Progenitor cell of endocrine pancreas (in vitro differentiated cells): ENCODE results near the gene PIP5K1C. TPM values are rescaled to one million over a fixed set of nuclear protein-coding genes. Genes with fewer than 3 reads are reported as not detected.
A peak's percentile ranks its signal among the peaks of the same experiment; 100 is the strongest.

Experiments
- DNase-seq: peaks from one replicate; pipeline ENCODE4 v3.0.0; 2021; ENCODE audit warnings: low spot score; ENCODE audit not compliant: unreplicated experiment
- H3K27ac Mint-ChIP-seq: 2 replicates; pipeline ENCODE4 v1.8.0; 2021; ENCODE audit warnings: mild to moderate bottlenecking, moderate library complexity, mixed read lengths
- H3K27me3 Mint-ChIP-seq: 2 replicates; pipeline ENCODE4 v1.8.0; 2021; ENCODE audit warnings: mixed read lengths
- H3K36me3 Mint-ChIP-seq: 2 replicates; pipeline ENCODE4 v1.8.0; 2022; ENCODE audit warnings: mixed read lengths; ENCODE audit not compliant: insufficient read depth
- H3K4me1 Mint-ChIP-seq: 2 replicates; pipeline ENCODE4 v1.8.0; 2021; ENCODE audit warnings: low read depth, mixed read lengths
- H3K4me3 Mint-ChIP-seq: 2 replicates; pipeline ENCODE4 v1.8.0; 2021; ENCODE audit warnings: low read depth, mild to moderate bottlenecking, moderate library complexity, mixed read lengths
- H3K9me3 Mint-ChIP-seq: 2 replicates; pipeline ENCODE4 v1.8.0; 2021; ENCODE audit warnings: low read depth, mixed read lengths
- CTCF ChIP-seq: fragments of 200-600 bp; sonication (generic); IDR thresholded peaks from one replicate; pipeline ENCODE4 v1.5.0; 2021; ENCODE audit warnings: antibody characterized with exemption, mild to moderate bottlenecking; ENCODE audit not compliant: unreplicated experiment
- total RNA-seq: library from RNA; stranded (reverse); gene quantifications from 2 replicates; pipeline ENCODE4 v1.2.1, GENCODE V29; 2021

Gene PIP5K1C
- total RNA-seq, 1 donor from 2014 or later: 51.7 TPM

GRCh38 chr19:3708207-3708931, 8.1 kb upstream of the PIP5K1C start, which contains the start of gene TJP3:
TJP3 (plus strand) TSS chr19:3708384; CDS start chr19:3728433, 20,049 bp downstream.
- peak within 1 kb of the TSS; percentile 53 for H3K4me3 Mint-ChIP-seq
- no peak for DNase-seq
- peak within 1 kb of the TSS; percentile 6 for H3K27ac Mint-ChIP-seq
- TF ChIP-seq CTCF: no peak
- H3K9me3 Mint-ChIP-seq: no peaks in the 10 kb centered on the region
- no peaks in the 10 kb centered on the region for H3K27me3 Mint-ChIP-seq
- H3K36me3 Mint-ChIP-seq: no peaks in the 10 kb centered on the region
- peaks cover 12% of the 10 kb centered on the region for H3K4me1 Mint-ChIP-seq

GRCh38 chr19:3707868-3708206, 7.6 kb upstream of the PIP5K1C start:
- no peaks in the 10 kb centered on the region for H3K9me3 Mint-ChIP-seq
- DNase-seq: no peak

GRCh38 chr19:3701200-3701599, 932 bp upstream of the PIP5K1C start:
- peak overlapping the region; percentile 56 for H3K4me3 Mint-ChIP-seq
- H3K27ac Mint-ChIP-seq: no peak overlapping the region
- peaks cover 11% of the 10 kb centered on the region for H3K4me1 Mint-ChIP-seq
- H3K36me3 Mint-ChIP-seq: no peaks in the 10 kb centered on the region
- TF ChIP-seq CTCF: no peak
- no peak for DNase-seq
- H3K27me3 Mint-ChIP-seq: no peaks in the 10 kb centered on the region
- no peaks in the 10 kb centered on the region for H3K9me3 Mint-ChIP-seq

More at GRCh38 chr19:3707868-3708206, 7.6 kb upstream of the PIP5K1C start:
- peaks cover 8% of the 10 kb centered on the region for H3K4me1 Mint-ChIP-seq
- no peaks in the 10 kb centered on the region for H3K36me3 Mint-ChIP-seq
- H3K27me3 Mint-ChIP-seq: no peaks in the 10 kb centered on the region
- H3K27ac Mint-ChIP-seq: no peak overlapping the region
- no peak for TF ChIP-seq CTCF
- H3K4me3 Mint-ChIP-seq: no peak overlapping the region

GRCh38 chr19:3699741-3700241, 477 bp downstream of the PIP5K1C start:
- Mint-ChIP-seq H3K27ac (peak overlapping the region; percentile 52), H3K36me3 (no peaks in the 10 kb centered on the region), H3K9me3 (no peaks in the 10 kb centered on the region), H3K4me3 (peak overlapping the region; percentile 83), H3K27me3 (no peaks in the 10 kb centered on the region), H3K4me1 (peaks cover 11% of the 10 kb centered on the region)
- TF ChIP-seq CTCF: no peak
- no peak for DNase-seq

- Mint-ChIP-seq H3K4me1 (peaks cover 11% of the 10 kb centered on the region), H3K27ac (peak overlapping the region; percentile 52), H3K27me3 (no peaks in the 10 kb centered on the region), H3K9me3 (no peaks in the 10 kb centered on the region), H3K36me3 (no peaks in the 10 kb centered on the region), H3K4me3 (peak overlapping the region; percentile 83)
- DNase-seq: no peak
- no peak for TF ChIP-seq CTCF
These were observed 1.1 kb downstream of the PIP5K1C start for GRCh38 chr19:3698974-3699740.
